Measurements from ENCODE around the gene TBC1D2. TPM values are rescaled to one million over a fixed set of nuclear protein-coding genes. Genes with fewer than 3 reads are reported as not detected.

Gene TBC1D2
- total and polyA plus RNA-seq, 2 donors (not counting 3 experiments of a cell fraction or from before 2014, with no cell fraction given), result 3.4 to 4.5 TPM

DNA sequence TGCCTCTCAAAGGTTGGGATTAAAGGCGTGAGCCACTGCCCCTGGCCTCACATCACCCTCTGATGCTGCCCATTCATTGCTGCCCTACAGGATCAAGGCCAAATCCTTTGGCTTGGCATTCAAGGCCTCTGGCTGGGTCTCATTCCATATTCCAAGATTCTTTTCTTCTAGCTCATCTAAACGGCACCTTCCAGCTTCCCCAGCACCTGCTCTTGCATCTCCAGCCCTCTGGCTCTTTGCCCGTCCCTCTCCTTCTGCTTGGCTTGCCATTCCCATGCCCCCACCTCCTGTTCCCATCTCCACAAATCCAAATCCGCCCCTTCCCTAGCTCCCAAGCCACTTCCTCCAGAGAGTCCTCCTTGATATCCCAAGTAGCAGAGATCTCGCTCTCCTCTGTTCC is 96.1 kb downstream of the TBC1D2 start:
- CTCF ChIA-PET, result interaction anchor here (0.6 kb wide), 1 partner anchor 38 kb away, joined by 3 read pairs; no protein-coding TSS in a partner anchor
- dilution Hi-C loops (cut with MboI; ENCODE audit: extremely low pct_ligation_motif_present, low sequenced_read_pairs), result no loop called here

More for the DNA sequence above, 96.1 kb downstream of the TBC1D2 start:
- H3K9me1 ChIP-seq (replicated peaks; ENCODE audit: control insufficient read depth, extremely low read depth, insufficient read depth, low read length), result no peaks in the 10 kb centered on the region
- H3K4me3 ChIP-seq (replicated peaks in 1 of 3; ENCODE audit: insufficient read depth in 1 of 3, low read depth in 1 of 3, low read length in 3 of 3), result no peak overlapping the region
- H3K79me2 ChIP-seq (ENCODE audit: control insufficient read depth, insufficient read depth, low read length), result no peaks in the 10 kb centered on the region
- DNase-seq (ENCODE audit: low read depth, low spot score) (no peak), FAIRE-seq (no peak)
- H3K4me2 ChIP-seq (ENCODE audit: insufficient read depth, low read length), result no peak overlapping the region
- no peak overlapping the region for H3K9ac ChIP-seq (replicated peaks; ENCODE audit: extremely low read depth, insufficient read depth, low read length)
- H3K4me1 ChIP-seq (ENCODE audit: control insufficient read depth, extremely low read depth, insufficient read depth, low read length), result no peaks in the 10 kb centered on the region
- TF ChIP-seq JUN (IDR thresholded peaks at IDR 0.05; ENCODE audit: borderline replicate concordance, insufficient read depth, insufficient read length, low read depth), result no peak
- TF ChIP-seq MYC (IDR thresholded peaks at IDR 0.05; ENCODE audit: low read depth, low read length), result no peak
- TF ChIP-seq POLR2A (IDR thresholded peaks at IDR 0.05; ENCODE audit: low read depth, low read length), result no peak
- TF ChIP-seq FOS (IDR thresholded peaks at IDR 0.05; ENCODE audit: borderline replicate concordance, insufficient read depth, low read length), result no peak
- TF ChIP-seq POLR2AphosphoS5 (IDR thresholded peaks at IDR 0.05; ENCODE audit: insufficient read depth, low read depth, low read length), result no peak
- TF ChIP-seq, protein P1, sequence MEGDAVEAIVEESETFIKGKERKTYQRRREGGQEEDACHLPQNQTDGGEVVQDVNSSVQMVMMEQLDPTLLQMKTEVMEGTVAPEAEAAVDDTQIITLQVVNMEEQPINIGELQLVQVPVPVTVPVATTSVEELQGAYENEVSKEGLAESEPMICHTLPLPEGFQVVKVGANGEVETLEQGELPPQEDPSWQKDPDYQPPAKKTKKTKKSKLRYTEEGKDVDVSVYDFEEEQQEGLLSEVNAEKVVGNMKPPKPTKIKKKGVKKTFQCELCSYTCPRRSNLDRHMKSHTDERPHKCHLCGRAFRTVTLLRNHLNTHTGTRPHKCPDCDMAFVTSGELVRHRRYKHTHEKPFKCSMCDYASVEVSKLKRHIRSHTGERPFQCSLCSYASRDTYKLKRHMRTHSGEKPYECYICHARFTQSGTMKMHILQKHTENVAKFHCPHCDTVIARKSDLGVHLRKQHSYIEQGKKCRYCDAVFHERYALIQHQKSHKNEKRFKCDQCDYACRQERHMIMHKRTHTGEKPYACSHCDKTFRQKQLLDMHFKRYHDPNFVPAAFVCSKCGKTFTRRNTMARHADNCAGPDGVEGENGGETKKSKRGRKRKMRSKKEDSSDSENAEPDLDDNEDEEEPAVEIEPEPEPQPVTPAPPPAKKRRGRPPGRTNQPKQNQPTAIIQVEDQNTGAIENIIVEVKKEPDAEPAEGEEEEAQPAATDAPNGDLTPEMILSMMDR (IDR thresholded peaks at IDR 0.05; ENCODE audit: extremely low read depth in 1 of 2, insufficient read depth in 1 of 2, low read depth in 1 of 2, low read length in 2 of 2), result no peak
- TF ChIP-seq EZH2 (IDR thresholded peaks at IDR 0.05; ENCODE audit: borderline replicate concordance, low read depth, low read length, severe bottlenecking), result no peak
- TF ChIP-seq, protein P2, sequence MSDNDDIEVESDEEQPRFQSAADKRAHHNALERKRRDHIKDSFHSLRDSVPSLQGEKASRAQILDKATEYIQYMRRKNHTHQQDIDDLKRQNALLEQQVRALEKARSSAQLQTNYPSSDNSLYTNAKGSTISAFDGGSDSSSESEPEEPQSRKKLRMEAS (IDR thresholded peaks at IDR 0.05; ENCODE audit: insufficient read depth, insufficient read length), result no peak
- no peak for TF ChIP-seq GATA2 (IDR thresholded peaks at IDR 0.05; ENCODE audit: insufficient read depth, insufficient read length, low read depth, low read length)
- intact Hi-C loops (cut with micrococcal nuclease), result no loop called here
- H3K27ac ChIP-seq (ENCODE audit: insufficient read depth, low read depth, low read length), result no peak overlapping the region
- H3K36me3 ChIP-seq (ENCODE audit: control insufficient read depth in 2 of 2, extremely low read depth in 1 of 2, insufficient read depth in 2 of 2, low read length in 2 of 2), result no peaks in the 10 kb centered on the region
- BruUV-seq (replicated peaks), result no TSS peak
- POLR2A ChIA-PET, result no interaction called here
- H2AFZ ChIP-seq (ENCODE audit: low read depth, low read length), result no peak overlapping the region
- no peaks in the 10 kb centered on the region for H3K9me3 ChIP-seq (replicated peaks; ENCODE audit: control insufficient read depth, insufficient read depth, low read length)
- H3K27me3 ChIP-seq (ENCODE audit: control insufficient read depth in 2 of 2, insufficient read depth in 2 of 2, low read length in 2 of 2), result no peaks in the 10 kb centered on the region
- H4K20me1 ChIP-seq (replicated peaks; ENCODE audit: control insufficient read depth, extremely low read depth, insufficient read depth, low read length), result no peaks in the 10 kb centered on the region

Data from endothelial cell of umbilical vein (primary cell).